NCI-H524 (cell line): ENCODE results near the gene S1PR1.

Experiments used
- DNase-seq, 2 experiments: peaks; one replicate each; lab custom pipeline; 2025; lab: John Stamatoyannopoulos, UW

S1PR1 gene

GRCh38 chr1:101280049-101280592 lies 43.3 kb downstream of the S1PR1 start:
- DNase-seq, result no peak

GRCh38 chr1:101280942-101281654 lies 44.3 kb downstream of the S1PR1 start:
- no peak for DNase-seq

- no peak for DNase-seq
Observed at GRCh38 chr1:101281751-101282150, 44.9 kb downstream of the S1PR1 start.

- DNase-seq, result no peak
Observed at GRCh38 chr1:101282314-101283038, 45.7 kb downstream of the S1PR1 start.

- no peak for DNase-seq
Observed at GRCh38 chr1:101283443-101283842, 46.6 kb downstream of the S1PR1 start.

GRCh38 chr1:101284021-101284420 lies 47.2 kb downstream of the S1PR1 start:
- no peak for DNase-seq

- no peak for DNase-seq
Observed at GRCh38 chr1:101284622-101285218, 47.9 kb downstream of the S1PR1 start.

GRCh38 chr1:101285922-101286570 lies 49.2 kb downstream of the S1PR1 start:
- DNase-seq, result no peak

GRCh38 chr1:101288491-101288944 lies 51.7 kb downstream of the S1PR1 start:
- DNase-seq, result peak; percentile 11 to 63

GRCh38 chr1:101290119-101290921 lies 53.5 kb downstream of the S1PR1 start:
- DNase-seq, result peak in 1 of 2 experiments; percentile 28
